ENCODE measurements around the gene PYGM. TPM values are rescaled to one million over a fixed set of nuclear protein-coding genes. Genes with fewer than 3 reads are reported as not detected.

PYGM gene
- total RNA-seq, 1 experiment from 2014 or later = 1.7 TPM

- TF ChIP-seq ZNF274 (IDR thresholded peaks at IDR 0.05; ENCODE audit: low read depth, low read length) = no peak
- TF ChIP-seq ZFX (IDR thresholded peaks at IDR 0.05) = no peak
- TF ChIP-seq EZH2 (IDR thresholded peaks at IDR 0.05) = no peak
- TF ChIP-seq FOSL1 (IDR thresholded peaks at IDR 0.05; ENCODE audit: low read depth) = no peak
These were observed 54.3 kb downstream of the PYGM start (continued) for GRCh38 chr11:64705501-64705900.

GRCh38 chr11:64703048-64703447 lies 56.7 kb downstream of the PYGM start:
- DNase-seq (ENCODE audit: low read depth, low spot score) = no peak
- Histone ChIP-seq H3K9ac (ENCODE audit: low read length) (no peak overlapping the region), H3K9me3 (ENCODE audit: control insufficient read depth in 1 of 2, insufficient read depth in 1 of 2, low read depth in 1 of 2, low read length in 2 of 2) (no peaks in the 10 kb centered on the region), H3K27ac (ENCODE audit: low read depth, low read length) (no peak overlapping the region), H3K4me2 (ENCODE audit: low read length) (no peak overlapping the region), H3K9me2 (ENCODE audit: insufficient read depth) (no peaks in the 10 kb centered on the region), H3K36me3 (ENCODE audit: control insufficient read depth in 1 of 2, insufficient read depth in 2 of 2, low read length in 2 of 2) (no peaks in the 10 kb centered on the region), H4K20me1 (ENCODE audit: insufficient read depth) (no peaks in the 10 kb centered on the region), H3K4me3 (replicated peaks in 1 of 2; ENCODE audit: low read depth in 1 of 2, low read length in 2 of 2) (no peak overlapping the region), H3K27me3 (ENCODE audit: insufficient read depth, low read length) (peaks cover 11% of the 10 kb centered on the region), H3K4me1 (ENCODE audit: control insufficient read depth in 1 of 2, insufficient read depth in 2 of 2, low read length in 2 of 2) (no peaks in the 10 kb centered on the region), H3K79me2 (ENCODE audit: insufficient read depth, low read length) (no peaks in the 10 kb centered on the region), H2AFZ (ENCODE audit: low read depth, low read length, poor library complexity, severe bottlenecking) (no peak overlapping the region)
- no TSS peak for BruUV-seq (replicated peaks)
- ATAC-seq = no peak
- POLR2A ChIA-PET = interaction anchor here (0.7 kb wide), 1 partner anchor 102 kb away, joined by 3 read pairs; no protein-coding TSS in a partner anchor
- RAD21 ChIA-PET (ENCODE audit: low non-redundant PET in 1 of 2, low total read pairs in 2 of 2, uncharacterized antibody in 2 of 2, unreplicated experiment in 2 of 2) = no interaction called here
- CTCF ChIA-PET = interaction anchor here (0.7 to 3.7 kb wide), 2 partner anchors 14 to 321 kb away, joined by 3 to 50 read pairs; no protein-coding TSS in a partner anchor
- intact Hi-C loops (cut with micrococcal nuclease) = no loop called here
- TF ChIP-seq CEBPB (IDR thresholded peaks at IDR 0.05; ENCODE audit: low read depth) (no peak), FOSL1 (IDR thresholded peaks at IDR 0.05; ENCODE audit: low read depth) (no peak), SP1 (IDR thresholded peaks at IDR 0.05; ENCODE audit: low read depth) (no peak), TCF7L2 (IDR thresholded peaks at IDR 0.05; ENCODE audit: borderline replicate concordance, extremely low read depth, insufficient read depth, insufficient read length) (no peak), YY1 (IDR thresholded peaks at IDR 0.05; ENCODE audit: extremely low read depth, insufficient replicate concordance, low read depth, low read length) (no peak), ZNF274 (IDR thresholded peaks at IDR 0.05; ENCODE audit: low read depth, low read length) (no peak), EZH2 (IDR thresholded peaks at IDR 0.05) (no peak), JUND (IDR thresholded peaks at IDR 0.05) (no peak), POLR2AphosphoS5 (IDR thresholded peaks at IDR 0.05; ENCODE audit: low read depth, low read length) (no peak), SIN3A (IDR thresholded peaks at IDR 0.05; ENCODE audit: low read depth) (no peak), RAD21 (IDR thresholded peaks at IDR 0.05; ENCODE audit: low read depth) (no peak), REST (IDR thresholded peaks at IDR 0.05; ENCODE audit: low read depth) (no peak), SRF (IDR thresholded peaks at IDR 0.05; ENCODE audit: low read depth) (no peak), CBX3 (IDR thresholded peaks at IDR 0.05; ENCODE audit: low read depth) (no peak), ELF1 (IDR thresholded peaks at IDR 0.05; ENCODE audit: borderline replicate concordance, low read depth) (no peak), POLR2A (IDR thresholded peaks at IDR 0.05; ENCODE audit: borderline replicate concordance, extremely low read depth, insufficient read depth, insufficient read length) (no peak)
- TF ChIP-seq, protein P1, sequence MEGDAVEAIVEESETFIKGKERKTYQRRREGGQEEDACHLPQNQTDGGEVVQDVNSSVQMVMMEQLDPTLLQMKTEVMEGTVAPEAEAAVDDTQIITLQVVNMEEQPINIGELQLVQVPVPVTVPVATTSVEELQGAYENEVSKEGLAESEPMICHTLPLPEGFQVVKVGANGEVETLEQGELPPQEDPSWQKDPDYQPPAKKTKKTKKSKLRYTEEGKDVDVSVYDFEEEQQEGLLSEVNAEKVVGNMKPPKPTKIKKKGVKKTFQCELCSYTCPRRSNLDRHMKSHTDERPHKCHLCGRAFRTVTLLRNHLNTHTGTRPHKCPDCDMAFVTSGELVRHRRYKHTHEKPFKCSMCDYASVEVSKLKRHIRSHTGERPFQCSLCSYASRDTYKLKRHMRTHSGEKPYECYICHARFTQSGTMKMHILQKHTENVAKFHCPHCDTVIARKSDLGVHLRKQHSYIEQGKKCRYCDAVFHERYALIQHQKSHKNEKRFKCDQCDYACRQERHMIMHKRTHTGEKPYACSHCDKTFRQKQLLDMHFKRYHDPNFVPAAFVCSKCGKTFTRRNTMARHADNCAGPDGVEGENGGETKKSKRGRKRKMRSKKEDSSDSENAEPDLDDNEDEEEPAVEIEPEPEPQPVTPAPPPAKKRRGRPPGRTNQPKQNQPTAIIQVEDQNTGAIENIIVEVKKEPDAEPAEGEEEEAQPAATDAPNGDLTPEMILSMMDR (IDR thresholded peaks at IDR 0.05 in 2 of 3, conservative IDR thresholded peaks at IDR 0.05 in 1 of 3; ENCODE audit: borderline replicate concordance in 1 of 3, insufficient read depth in 1 of 3, low read depth in 2 of 3, low read length in 2 of 3) = no peak
- TF ChIP-seq, protein P2, sequence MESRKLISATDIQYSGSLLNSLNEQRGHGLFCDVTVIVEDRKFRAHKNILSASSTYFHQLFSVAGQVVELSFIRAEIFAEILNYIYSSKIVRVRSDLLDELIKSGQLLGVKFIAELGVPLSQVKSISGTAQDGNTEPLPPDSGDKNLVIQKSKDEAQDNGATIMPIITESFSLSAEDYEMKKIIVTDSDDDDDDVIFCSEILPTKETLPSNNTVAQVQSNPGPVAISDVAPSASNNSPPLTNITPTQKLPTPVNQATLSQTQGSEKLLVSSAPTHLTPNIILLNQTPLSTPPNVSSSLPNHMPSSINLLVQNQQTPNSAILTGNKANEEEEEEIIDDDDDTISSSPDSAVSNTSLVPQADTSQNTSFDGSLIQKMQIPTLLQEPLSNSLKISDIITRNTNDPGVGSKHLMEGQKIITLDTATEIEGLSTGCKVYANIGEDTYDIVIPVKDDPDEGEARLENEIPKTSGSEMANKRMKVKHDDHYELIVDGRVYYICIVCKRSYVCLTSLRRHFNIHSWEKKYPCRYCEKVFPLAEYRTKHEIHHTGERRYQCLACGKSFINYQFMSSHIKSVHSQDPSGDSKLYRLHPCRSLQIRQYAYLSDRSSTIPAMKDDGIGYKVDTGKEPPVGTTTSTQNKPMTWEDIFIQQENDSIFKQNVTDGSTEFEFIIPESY (IDR thresholded peaks at IDR 0.05; ENCODE audit: extremely low read depth, insufficient replicate concordance, low read length) = no peak
- TF ChIP-seq, protein P3, sequence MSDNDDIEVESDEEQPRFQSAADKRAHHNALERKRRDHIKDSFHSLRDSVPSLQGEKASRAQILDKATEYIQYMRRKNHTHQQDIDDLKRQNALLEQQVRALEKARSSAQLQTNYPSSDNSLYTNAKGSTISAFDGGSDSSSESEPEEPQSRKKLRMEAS (IDR thresholded peaks at IDR 0.05) = no peak

All from HCT116 (cell line).